Testis (tissue), 2 donors: ENCODE measurements around the gene EXOC2.

Experiments
- CTCF ChIP-seq, 3 experiments: fragments of 450-650 bp in 2 of 3; fragments of 200-600 bp in 1 of 3; sonication (generic) in 1 of 3; IDR thresholded peaks; one replicate each; pipeline ENCODE4 v1.5.1; 2016 to 2019; ENCODE audit warnings: antibody characterized with exemption in 3 of 3, mild to moderate bottlenecking in 2 of 3, moderate library complexity in 1 of 3
- POLR2A ChIP-seq: fragments of 450-650 bp; IDR thresholded peaks from one replicate; pipeline ENCODE4 v1.6.1; 2017; ENCODE audit warnings: antibody characterized with exemption, mild to moderate bottlenecking, moderate library complexity

- TF ChIP-seq CTCF (IDR thresholded peaks at IDR 0.05) = no peak
- no peak for TF ChIP-seq POLR2A
These were observed 113.6 kb downstream of the EXOC2 start for GRCh38 chr6:579339-579738.
